K562 (cell line): Measurements from ENCODE around the gene ARFGAP1.

Experiments
- EP300 ChIP-seq: IDR thresholded peaks from 2 replicates; pipeline ENCODE4 v1.6.1; 2012; ENCODE audit warnings: low read length, improper control_type of control experiment
- FOXP4 ChIP-seq: sonication (generic); formaldehyde crosslinking; IDR thresholded peaks from 2 replicates; pipeline ENCODE4 v1.8.0; 2022; ENCODE audit warnings: mild to moderate bottlenecking, missing genetic modification reagents, borderline replicate concordance
- GABPA ChIP-seq: fragments of 200-800 bp; sonication (Bioruptor generic); conservative IDR thresholded peaks from 2 replicates; pipeline ENCODE4 v1.6.1; 2016; ENCODE audit warnings: low read depth, missing genetic modification characterization, missing compliant biosample characterization
- IRF9 ChIP-seq: fragments of 450-650 bp; IDR thresholded peaks from 2 replicates; pipeline ENCODE4 v1.6.1; 2016; ENCODE audit warnings: missing biosample characterization, missing genetic modification characterization
- NFRKB ChIP-seq: fragments of 450-650 bp; IDR thresholded peaks from 2 replicates; pipeline ENCODE4 v1.6.1; 2016; ENCODE audit warnings: low read depth
- REST ChIP-seq, 2 experiments: fragments of 450-650 bp; formaldehyde crosslinking in 1 of 2; IDR thresholded peaks; 2 replicates each; pipeline versions ENCODE4 v1.4.0 to v1.6.1; 2014 to 2020; ENCODE audit warnings: mild to moderate bottlenecking in 2 of 2, borderline replicate concordance in 1 of 2, low read depth in 1 of 2
- TCF7L2 ChIP-seq: fragments of 150-350 bp; IDR thresholded peaks from 2 replicates; pipeline ENCODE4 v1.6.1; 2016; ENCODE audit warnings: low read depth, mild to moderate bottlenecking, low read length, moderate library complexity

GRCh38 chr20:63316502-63316921, 43.9 kb downstream of the ARFGAP1 start:
- TF ChIP-seq EP300 (no peak), FOXP4 (no peak), NFRKB (no peak), GABPA (no peak), TCF7L2 (no peak), REST (IDR thresholded peaks at IDR 0.05; ENCODE audit: borderline replicate concordance) (no peak), REST (CRISPR knock-in tag; IDR thresholded peaks at IDR 0.05; ENCODE audit: low read depth) (no peak), IRF9 (tag) (no peak)
